ENCODE measurements around the gene NDUFA8.

The NDUFA8 gene

DNA sequence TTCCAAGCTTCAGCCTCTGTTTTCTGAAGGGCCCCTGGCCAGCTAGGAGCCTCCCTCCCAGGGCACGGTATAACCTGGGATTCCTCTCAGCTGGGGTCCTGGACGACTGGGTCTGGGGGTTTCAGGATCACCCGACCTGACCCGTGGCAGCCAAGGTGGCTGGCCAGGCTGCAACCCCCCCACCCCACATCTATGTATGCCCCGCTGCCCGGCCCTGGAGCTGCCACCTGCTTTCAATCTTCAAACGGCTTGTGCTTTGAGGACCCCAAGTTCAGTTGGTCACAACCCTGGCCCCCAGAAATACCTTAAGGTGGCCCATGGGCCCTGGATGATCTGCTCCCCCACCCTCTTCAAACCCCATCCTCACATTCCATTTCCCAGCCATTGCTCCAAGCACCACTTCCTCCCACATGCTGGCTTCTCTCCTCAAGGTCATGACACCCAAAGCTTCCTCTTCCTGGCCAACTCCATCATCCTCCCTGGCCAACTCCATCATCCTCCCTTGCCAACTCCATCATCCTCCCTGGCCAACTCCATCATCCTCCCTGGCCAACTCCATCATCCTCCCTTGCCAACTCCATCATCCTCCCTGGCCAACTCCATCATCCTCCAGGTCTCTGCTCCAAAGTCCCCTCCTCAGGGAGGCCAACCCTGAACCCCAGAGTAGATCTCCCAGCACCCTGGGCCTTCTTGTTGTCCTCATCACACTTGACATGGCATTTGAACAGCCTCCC lies 49.3 kb downstream of the NDUFA8 start:
- H3K4me3 ChIP-seq (ENCODE audit: low read depth, low read length): no peak overlapping the region
- no peak for TF ChIP-seq CTCF (IDR thresholded peaks at IDR 0.05; ENCODE audit: low read depth, low read length)

GRCh38 chr9:122109035-122109813 lies 50.4 kb downstream of the NDUFA8 start:
- no peak for TF ChIP-seq CTCF (IDR thresholded peaks at IDR 0.05; ENCODE audit: low read depth, low read length)
- no peak overlapping the region for H3K4me3 ChIP-seq (ENCODE audit: low read depth, low read length)

GRCh38 chr9:122107291-122107805 lies 52.2 kb downstream of the NDUFA8 start:
- no peak overlapping the region for H3K4me3 ChIP-seq (ENCODE audit: low read depth, low read length)
- no peak for TF ChIP-seq CTCF (IDR thresholded peaks at IDR 0.05; ENCODE audit: low read depth, low read length)

DNA sequence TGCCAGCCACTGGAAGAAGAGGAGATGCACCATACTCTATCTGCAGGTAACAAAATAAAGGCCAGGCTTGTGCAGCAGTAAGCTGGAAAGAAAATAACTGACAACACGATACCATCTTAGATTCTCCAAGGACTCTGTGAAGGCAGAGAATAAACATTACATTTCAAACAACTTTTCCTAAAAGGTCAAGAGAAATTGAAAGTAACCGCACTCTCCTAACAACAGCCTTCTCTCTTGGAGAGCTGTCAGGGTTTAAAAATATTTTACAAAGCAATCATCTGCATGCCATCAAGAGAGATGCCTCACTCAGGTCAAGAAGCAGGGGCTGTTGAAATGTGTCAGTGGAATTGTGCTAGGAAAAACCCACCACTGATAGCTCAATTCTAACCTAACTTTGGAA lies 53.0 kb downstream of the NDUFA8 start:
- TF ChIP-seq CTCF (IDR thresholded peaks at IDR 0.05; ENCODE audit: low read depth, low read length): no peak
- H3K4me3 ChIP-seq (ENCODE audit: low read depth, low read length): no peak overlapping the region

- no peak for TF ChIP-seq CTCF (IDR thresholded peaks at IDR 0.05; ENCODE audit: low read depth, low read length)
- H3K4me3 ChIP-seq (ENCODE audit: low read depth, low read length): no peak overlapping the region
These were observed 55.6 kb downstream of the NDUFA8 start for GRCh38 chr9:122103985-122104384.

DNA sequence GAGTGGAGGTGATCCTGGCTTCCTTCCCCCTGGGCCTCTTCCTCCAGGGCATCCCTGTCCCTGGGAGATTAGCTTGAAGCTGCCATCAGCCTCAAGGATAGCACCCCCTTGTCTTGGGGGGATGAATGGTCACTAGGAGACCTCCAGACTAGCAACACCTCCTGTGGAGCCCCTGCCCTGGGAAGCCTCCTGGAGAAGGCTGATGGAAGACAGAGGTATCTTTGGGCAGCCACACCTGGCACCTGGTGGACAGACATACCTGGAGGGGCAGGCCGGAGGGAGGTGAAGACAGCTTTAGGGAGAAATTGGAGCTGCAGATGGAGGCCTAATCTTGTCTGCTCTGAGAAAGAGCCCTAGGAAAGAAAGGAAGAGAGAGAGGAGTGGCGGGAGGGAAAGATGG lies 57.4 kb downstream of the NDUFA8 start:
- TF ChIP-seq CTCF (IDR thresholded peaks at IDR 0.05; ENCODE audit: low read depth, low read length): no peak
- no peak overlapping the region for H3K4me3 ChIP-seq (ENCODE audit: low read depth, low read length)

GRCh38 chr9:122100756-122101155 lies 58.8 kb downstream of the NDUFA8 start:
- H3K4me3 ChIP-seq (ENCODE audit: low read depth, low read length): no peak overlapping the region
- no peak for TF ChIP-seq CTCF (IDR thresholded peaks at IDR 0.05; ENCODE audit: low read depth, low read length)

Data from WI38 (cell line).